K562 (cell line): ENCODE measurements around the gene SLC38A10. TPM values are rescaled to one million over a fixed set of nuclear protein-coding genes. Genes with fewer than 3 reads are reported as not detected.

Experiments used
- polyA plus RNA-seq, 8 experiments: library from polyadenylated mRNA; depleted of rRNA in 4 of 8; stranded (reverse) in 5 of 8; unstranded in 3 of 8; fragments of >200 nt; fragmentation: Nextera tagmentation in 2 of 8; fragmentation: Illumina TruSeq in 1 of 8; extraction: Ambion mirVana in 2 of 8; extraction: Trizol in 1 of 8; gene quantifications; 2 replicates each; pipeline versions ENCODE4 v1.2.1 to v1.2.3, GENCODE V29; 2011 to 2014; ENCODE audit warnings: inconsistent platforms in 1 of 8, missing spikeins in 1 of 8
- total RNA-seq, 7 experiments: library from RNA; depleted of rRNA in 6 of 7; stranded (reverse); fragments of >200 nt in 6 of 7; fragmentation: Illumina TruSeq in 2 of 7; extraction: Trizol in 2 of 7; gene quantifications; 2 replicates each; pipeline versions ENCODE4 v1.2.1 to v1.2.3, GENCODE V29; 2011 to 2021; ENCODE audit warnings: low replicate concordance in 1 of 7
- TF ChIP-seq, protein P1 (sequence below), 2 experiments: fragments of 450-650 bp in 1 of 2; sonication (generic) in 1 of 2; formaldehyde crosslinking in 1 of 2; IDR thresholded peaks; 2 replicates each; pipeline versions ENCODE4 v1.7.1 to v1.9.0; 2016 to 2022; ENCODE audit warnings: inconsistent platforms in 1 of 2, mild to moderate bottlenecking in 1 of 2, missing genetic modification reagents in 1 of 2

Gene SLC38A10
- total and polyA plus RNA-seq, 9 of the 15 experiments (the other 6 are each of a cell fraction or from before 2014, with no cell fraction given), result 0.45 to 54.2 (median 13.8) TPM

DNA sequence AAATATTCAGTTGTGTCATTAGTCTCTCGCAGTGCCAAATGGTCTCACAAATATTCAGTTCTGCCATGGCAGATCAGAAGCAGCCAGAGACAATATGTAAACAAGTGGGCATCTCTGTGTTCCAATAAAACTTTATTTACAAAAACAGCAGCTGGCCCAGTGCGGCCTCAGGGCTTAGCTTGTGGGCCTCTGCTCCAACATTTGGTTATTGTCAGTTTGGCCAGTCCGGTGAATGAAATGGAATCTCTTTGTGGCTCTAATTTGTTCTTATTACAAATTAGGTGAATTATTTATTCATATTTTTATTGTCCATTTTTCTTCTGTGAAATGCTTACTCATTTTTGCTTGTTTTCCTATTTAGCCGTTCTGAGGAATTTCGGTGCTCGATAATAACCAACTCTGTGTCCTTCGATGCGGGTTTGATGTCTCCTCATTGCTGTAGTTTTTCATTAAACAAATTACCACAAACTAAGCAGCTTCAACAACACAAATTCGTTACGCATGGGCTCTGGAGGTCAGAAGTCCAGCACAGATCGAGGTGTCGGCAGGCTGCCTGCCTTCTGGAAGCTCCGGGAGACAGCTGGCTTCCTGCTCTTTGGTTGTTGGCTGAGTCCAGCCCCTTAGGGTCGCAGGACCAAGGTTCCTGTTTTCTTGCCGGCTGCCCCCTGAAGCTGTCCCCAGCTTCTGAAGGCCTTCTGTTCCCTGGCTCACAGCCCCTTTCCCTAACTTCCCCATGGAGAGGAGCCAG lies 4.1 kb upstream of the SLC38A10 start (continued):
- TF ChIP-seq, protein P1, sequence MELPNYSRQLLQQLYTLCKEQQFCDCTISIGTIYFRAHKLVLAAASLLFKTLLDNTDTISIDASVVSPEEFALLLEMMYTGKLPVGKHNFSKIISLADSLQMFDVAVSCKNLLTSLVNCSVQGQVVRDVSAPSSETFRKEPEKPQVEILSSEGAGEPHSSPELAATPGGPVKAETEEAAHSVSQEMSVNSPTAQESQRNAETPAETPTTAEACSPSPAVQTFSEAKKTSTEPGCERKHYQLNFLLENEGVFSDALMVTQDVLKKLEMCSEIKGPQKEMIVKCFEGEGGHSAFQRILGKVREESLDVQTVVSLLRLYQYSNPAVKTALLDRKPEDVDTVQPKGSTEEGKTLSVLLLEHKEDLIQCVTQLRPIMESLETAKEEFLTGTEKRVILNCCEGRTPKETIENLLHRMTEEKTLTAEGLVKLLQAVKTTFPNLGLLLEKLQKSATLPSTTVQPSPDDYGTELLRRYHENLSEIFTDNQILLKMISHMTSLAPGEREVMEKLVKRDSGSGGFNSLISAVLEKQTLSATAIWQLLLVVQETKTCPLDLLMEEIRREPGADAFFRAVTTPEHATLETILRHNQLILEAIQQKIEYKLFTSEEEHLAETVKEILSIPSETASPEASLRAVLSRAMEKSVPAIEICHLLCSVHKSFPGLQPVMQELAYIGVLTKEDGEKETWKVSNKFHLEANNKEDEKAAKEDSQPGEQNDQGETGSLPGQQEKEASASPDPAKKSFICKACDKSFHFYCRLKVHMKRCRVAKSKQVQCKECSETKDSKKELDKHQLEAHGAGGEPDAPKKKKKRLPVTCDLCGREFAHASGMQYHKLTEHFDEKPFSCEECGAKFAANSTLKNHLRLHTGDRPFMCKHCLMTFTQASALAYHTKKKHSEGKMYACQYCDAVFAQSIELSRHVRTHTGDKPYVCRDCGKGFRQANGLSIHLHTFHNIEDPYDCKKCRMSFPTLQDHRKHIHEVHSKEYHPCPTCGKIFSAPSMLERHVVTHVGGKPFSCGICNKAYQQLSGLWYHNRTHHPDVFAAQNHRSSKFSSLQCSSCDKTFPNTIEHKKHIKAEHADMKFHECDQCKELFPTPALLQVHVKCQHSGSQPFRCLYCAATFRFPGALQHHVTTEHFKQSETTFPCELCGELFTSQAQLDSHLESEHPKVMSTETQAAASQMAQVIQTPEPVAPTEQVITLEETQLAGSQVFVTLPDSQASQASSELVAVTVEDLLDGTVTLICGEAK (IDR thresholded peaks at IDR 0.05), result peak; percentile 98
- TF ChIP-seq, protein P1 (CRISPR knock-in tag; IDR thresholded peaks at IDR 0.05), result peak; percentile 92
